GM18517 (cell line): ENCODE results near the gene SRSF4.

Experiments
- ATAC-seq: cut with Tn5 transposase; IDR thresholded peaks from one replicate; pipeline ENCODE4 v1.9.1; 2021; ENCODE audit warnings: mild to moderate bottlenecking, moderate library complexity; ENCODE audit not compliant: unreplicated experiment

The SRSF4 gene

DNA sequence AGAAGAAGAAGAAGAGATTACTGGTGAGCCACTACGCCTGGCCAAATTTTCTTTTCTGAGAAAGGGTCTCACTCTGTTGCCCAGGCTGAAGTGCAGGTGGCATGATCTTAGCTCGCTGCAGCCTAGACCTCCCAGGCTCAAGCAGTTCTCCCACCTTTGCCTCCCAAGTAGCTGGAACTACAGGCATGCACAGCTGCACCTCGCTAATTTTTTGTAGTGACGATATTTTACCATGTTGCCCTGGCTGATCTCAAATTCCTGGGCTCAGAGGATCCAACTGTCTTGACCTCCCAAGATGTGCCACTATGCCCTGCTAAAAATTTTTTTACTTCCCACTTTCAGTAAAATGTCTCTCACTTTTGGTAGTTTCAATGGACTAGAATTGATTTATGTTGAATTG lies 82.4 kb downstream of the SRSF4 start:
- no peak for ATAC-seq
